ES-I3 (cell line): ENCODE data around the gene ERGIC1.

Source experiments
- H3K36me3 ChIP-seq: 2 replicates; pipeline ENCODE4 v1.6.1; 2013; ENCODE audit warnings: mild to moderate bottlenecking, low read length, control low read depth, moderate library complexity; ENCODE audit not compliant: insufficient read depth
- H3K4me1 ChIP-seq: 2 replicates; pipeline ENCODE4 v1.6.1; 2013; ENCODE audit warnings: mild to moderate bottlenecking, control low read depth, low read length; ENCODE audit not compliant: insufficient read depth
- H3K9ac ChIP-seq: 2 replicates; pipeline ENCODE4 v1.6.1; 2013; ENCODE audit warnings: low read depth, mild to moderate bottlenecking, low read length, moderate library complexity
- H3K9me3 ChIP-seq: 2 replicates; pipeline ENCODE4 v1.6.1; 2013; ENCODE audit warnings: mild to moderate bottlenecking, low read length, moderate library complexity; ENCODE audit not compliant: control insufficient read depth, insufficient read depth

Gene ERGIC1

DNA sequence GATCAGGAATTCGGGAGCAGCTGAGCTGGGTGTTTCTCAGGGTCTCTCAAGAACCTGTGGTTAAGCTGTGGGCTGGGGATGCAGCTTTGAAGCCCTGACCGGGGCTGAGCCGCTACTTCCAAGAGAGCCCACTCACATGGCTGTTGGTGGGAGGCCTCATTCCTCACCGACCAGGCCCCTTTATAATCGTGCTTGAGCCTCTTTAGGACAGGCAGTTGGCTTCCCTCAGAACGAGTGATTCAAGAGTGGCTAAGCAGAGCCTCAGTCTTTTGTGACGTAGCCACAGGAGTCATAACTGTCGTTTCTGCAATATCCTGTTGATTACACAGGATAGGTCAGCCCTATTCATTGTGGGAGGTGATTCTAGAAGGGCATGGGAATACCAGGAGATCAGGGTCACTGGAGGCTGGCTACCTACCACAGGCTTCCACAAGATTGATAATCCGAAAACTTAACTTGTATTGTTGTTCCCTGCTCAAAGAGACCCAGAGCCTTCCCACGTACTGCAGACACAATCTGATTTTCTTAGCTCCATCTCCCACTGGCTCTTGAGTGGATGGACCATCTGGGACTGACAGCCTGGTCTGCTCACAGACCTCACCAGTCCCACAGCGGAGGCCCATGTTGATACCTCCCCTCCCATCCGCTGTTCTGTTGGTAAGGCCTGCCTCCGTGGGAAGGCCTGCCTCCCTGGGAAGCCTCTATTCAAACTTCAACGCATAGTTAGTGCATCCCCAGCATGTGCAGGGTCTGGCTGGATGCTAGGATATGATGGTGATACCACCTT, 3.0 kb upstream of the ERGIC1 start:
- H3K36me3 ChIP-seq: no peaks in the 10 kb centered on the region
- no peaks in the 10 kb centered on the region for H3K9me3 ChIP-seq
- H3K4me1 ChIP-seq: peaks cover 24% of the 10 kb centered on the region
- no peak overlapping the region for H3K9ac ChIP-seq

DNA sequence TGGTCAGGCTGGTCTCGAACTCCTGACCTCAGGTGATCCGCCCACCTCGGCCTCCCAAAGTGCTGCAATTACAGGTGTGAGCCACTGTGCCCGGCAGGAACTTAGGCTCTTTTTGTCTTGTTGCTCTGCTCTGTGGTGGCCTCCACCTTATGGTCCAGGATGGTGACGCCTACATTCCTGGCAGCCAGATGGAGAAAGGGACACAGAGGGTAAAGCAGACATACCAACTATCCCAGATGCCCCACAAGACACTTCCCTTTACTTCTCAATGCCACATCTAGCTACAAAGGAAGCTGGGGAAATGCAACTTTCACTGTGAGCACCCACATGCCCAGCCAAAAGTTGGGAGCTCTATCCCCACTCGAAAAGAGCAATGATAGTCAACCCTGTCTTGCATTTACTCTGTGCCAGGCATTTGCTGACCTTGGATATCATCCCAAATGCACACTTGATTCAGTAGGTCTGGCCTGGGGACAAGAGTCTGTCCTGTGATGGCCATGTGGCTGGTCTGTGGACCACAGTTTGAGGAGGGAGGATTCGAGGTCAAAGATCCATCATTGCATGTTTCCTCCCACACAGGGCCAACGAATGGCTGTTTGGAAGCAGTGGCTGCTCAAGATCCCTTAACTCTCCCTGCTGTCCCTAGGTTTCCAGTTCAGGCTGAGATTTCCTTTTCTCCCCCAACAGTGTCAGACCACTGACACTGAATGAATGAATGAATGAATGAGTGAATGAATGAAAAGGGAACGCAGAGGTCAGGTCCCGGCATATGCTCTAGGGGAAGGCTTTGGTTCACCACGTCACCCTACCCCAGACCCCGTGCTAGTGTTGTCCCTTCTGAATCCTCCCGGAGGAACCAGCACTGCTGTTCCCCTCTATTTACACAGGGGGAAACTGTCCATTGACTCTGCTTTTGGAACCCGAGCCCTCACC, 1.4 kb upstream of the ERGIC1 start:
- H3K9ac ChIP-seq: peak overlapping the region; percentile 14; the same call in 1 of the 2 replicates
- H3K4me1 ChIP-seq: peaks cover 23% of the 10 kb centered on the region
- H3K36me3 ChIP-seq: no peaks in the 10 kb centered on the region
- no peaks in the 10 kb centered on the region for H3K9me3 ChIP-seq

DNA sequence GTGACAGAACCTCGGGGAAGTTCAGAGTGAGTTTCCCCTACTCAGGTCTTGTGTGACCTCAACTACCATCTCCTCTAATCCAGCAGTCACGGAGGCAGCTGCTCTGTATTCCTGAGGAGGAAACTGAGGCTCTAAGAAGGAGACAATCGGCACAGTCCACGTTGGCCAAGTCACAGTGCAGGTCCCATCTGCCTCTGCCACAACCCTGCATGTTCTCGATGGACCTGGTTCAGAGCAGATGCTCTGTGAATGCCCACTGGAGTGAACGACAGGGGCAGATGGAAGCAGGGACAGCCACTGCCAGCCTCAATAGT, 722 bp upstream of the ERGIC1 start:
- Histone ChIP-seq H3K9ac (peak overlapping the region; percentile 14; the same call in 1 of the 2 replicates), H3K9me3 (no peaks in the 10 kb centered on the region), H3K36me3 (no peaks in the 10 kb centered on the region), H3K4me1 (peaks cover 16% of the 10 kb centered on the region)

DNA sequence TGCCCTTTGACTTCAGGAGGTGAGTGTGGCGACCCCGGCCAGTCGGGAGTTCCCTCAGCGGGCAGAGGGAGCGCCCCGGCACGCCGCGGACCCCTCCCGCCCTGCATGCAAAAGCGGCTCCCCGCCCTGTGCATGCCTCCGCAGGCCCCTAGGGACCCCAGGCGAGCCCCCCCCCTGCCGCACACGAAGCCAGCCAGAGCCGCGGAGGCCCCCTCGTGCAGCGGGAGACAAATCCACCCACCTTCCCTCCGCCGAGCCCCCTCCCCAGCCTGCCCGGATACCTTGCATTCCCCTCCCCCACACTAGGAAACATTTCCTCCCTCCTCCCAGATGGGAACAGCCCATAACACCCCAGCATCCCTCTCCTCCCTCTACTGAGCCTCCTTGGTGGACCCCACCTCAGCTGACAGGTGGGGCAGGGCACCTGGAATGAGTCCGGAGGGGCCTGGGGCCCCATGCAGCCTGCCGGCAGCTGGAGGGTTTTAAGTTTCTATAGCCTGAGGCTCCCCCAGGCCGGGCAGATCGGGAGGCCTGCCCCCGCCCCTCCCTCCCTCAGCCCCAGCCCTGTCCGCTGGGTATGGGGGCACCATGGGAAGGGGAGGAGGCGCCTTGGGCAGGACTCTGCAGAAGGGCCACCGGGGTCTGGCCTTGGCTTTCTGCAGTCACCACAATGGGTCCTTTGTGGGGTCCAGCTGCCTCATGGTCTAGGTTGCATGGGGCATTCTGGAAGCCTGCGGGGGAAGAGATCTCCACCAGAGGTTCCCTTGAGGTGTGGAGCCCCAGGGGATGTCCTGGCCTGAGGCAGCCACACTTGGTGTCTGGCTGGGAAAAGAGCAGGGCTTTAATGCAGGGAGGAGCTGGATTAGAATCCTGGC, 601 bp downstream of the ERGIC1 start:
- H3K9ac ChIP-seq: peak overlapping the region; percentile 57
- no peaks in the 10 kb centered on the region for H3K9me3 ChIP-seq
- peaks cover 15% of the 10 kb centered on the region for H3K4me1 ChIP-seq
- H3K36me3 ChIP-seq: no peaks in the 10 kb centered on the region

DNA sequence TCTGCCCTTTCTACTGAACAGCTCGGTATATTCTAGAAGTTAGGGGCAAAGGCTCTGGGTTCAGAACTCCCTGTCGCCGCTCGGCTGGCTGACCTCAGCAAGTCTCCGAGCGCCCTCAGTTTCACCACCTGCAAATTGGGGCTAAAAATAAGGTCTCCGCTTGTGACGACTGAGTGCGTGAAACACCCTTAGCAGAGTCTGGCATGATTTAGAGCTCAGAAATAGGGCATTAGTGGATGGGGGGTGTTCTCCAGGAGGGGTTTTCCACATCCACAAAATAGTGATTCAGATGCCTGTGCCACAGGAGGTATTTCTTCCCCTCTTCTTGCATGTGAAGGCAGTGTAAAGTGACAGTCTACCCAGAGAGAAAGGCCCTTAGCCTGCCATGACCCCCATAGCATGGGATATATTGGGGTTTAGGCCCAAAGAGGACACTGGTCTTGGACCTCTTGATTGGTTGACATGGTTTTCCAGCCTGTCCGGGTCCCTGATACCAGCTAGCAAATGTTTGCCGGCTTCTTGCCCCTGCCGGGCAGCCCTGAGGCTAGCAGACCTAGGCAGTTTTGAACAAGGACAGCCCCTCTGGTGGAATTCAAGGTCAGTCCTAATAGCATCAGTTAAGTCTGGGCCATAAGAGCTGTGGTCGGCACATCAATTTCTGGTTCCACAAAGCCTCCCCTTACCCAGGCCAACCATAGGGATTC, 1.4 kb downstream of the ERGIC1 start:
- Histone ChIP-seq H3K4me1 (peaks cover 15% of the 10 kb centered on the region), H3K9ac (peak overlapping the region; percentile 57), H3K36me3 (no peaks in the 10 kb centered on the region), H3K9me3 (no peaks in the 10 kb centered on the region)

DNA sequence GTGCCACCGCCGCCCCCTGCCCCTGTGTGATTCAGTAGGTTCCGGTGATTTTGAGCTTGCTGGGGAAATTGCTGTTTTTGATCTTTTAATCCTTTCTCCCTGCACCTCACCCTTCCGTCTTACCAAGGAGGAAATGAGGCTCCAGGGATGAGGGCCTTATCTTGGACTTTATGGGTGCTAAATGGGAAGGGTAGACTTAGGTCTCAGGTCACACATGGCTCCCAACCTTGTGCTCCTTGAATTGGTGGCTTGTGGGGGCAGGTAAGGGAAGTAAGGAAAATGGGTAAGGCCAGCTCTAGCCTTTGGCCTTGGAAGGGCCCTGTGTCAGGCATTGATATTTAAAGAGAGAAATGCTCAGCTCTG, 1.9 kb downstream of the ERGIC1 start:
- Histone ChIP-seq H3K4me1 (peaks cover 15% of the 10 kb centered on the region), H3K36me3 (no peaks in the 10 kb centered on the region), H3K9me3 (no peaks in the 10 kb centered on the region), H3K9ac (no peak overlapping the region)

DNA sequence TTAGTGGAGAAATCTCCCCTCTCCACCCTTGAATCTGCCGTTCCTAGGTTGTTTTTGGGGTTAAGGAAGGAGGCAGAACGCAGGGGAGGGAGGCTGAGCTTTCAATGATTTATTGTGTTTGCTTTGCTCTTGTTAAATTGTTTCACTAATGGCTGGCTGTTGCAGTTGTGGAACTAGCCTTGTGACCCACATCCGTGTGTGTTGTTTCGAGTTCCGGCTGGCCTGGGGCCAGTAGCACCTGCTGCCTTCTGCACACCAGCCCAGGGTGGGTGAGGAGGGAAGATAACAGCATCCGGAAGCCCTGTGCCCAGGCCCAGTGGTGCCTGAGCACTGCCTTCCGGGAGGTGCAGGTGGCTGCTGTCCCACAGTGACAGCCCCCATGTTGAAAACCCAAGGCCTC, 3.6 kb downstream of the ERGIC1 start:
- Histone ChIP-seq H3K9me3 (no peaks in the 10 kb centered on the region), H3K36me3 (no peaks in the 10 kb centered on the region), H3K9ac (no peak overlapping the region), H3K4me1 (peaks cover 13% of the 10 kb centered on the region)

DNA sequence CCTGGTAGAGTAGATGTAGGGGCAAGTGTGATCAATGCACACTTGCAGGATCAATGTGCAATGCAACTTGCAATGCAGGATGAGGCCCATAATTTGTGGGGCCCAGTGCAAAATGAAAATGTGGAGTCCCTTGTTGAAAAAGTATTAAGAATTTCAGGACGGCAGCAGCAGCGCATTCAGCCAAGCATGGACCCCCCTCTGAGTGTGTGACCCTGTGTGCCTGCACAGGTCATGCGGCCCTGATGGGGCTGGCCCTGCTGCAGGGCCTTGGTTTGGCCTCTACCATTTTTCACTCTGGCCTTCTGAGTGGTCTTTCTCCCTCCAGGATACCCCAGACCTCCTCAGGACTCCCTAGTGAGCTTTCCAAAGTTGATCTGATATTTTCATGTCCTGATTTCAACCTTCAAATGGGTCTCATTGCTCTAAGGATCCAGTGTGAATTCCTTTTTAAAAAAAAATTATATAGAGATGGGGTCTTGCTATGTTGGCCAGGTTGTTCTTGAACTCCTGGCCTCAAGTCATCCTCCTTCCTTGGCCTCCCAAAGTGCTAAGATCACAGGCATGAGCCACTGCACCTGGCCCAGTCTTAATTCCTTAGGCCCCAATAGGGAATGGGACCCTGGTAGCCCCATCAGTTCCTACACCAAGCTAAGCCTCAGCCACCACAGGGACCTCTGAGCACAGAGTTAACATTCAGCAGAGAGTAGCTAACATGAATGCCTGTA, 4.3 kb downstream of the ERGIC1 start:
- Histone ChIP-seq H3K9me3 (no peaks in the 10 kb centered on the region), H3K4me1 (peaks cover 6% of the 10 kb centered on the region), H3K36me3 (no peaks in the 10 kb centered on the region), H3K9ac (no peak overlapping the region)

DNA sequence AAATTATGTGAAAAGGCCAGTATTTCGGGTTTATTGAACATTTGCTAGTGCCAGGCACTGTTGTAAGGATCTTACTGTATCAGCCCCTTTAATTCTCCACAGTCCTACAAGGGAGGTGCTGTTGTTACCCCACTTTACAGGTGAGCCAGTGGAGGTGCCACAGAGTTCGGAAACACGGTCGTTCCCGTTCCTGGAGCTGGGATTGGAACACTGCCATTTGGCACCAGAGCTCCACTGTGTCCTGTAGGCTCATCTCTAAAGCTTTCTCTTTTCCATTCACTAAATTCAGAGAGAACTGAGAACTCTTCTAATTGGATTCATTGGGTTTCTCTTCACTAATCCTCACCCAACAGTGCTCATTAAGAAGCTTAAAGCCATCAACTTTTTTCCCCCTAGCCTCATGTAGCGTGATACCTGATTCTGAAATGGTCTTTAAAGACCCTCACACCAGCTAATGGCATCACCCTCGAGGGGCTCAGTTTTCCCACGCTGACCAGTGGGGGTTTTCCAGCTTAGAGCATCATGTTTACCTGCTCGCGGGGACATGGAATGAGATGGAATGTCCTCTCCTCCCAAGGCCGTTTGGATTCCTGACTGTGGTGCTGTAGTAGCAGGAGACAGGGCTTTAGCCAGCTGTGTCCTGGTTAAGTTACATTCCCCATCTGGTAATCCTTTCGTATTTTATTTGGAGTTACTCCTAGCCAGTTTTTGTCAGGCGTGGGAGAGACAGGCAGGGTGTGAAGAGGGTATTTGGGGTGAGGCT, 5.8 kb downstream of the ERGIC1 start:
- H3K9ac ChIP-seq: no peak overlapping the region
- H3K36me3 ChIP-seq: no peaks in the 10 kb centered on the region
- 0 out of 2 replicates have a peak, but pooled peaks cover 4% of the 10 kb centered on the region for H3K4me1 ChIP-seq
- H3K9me3 ChIP-seq: no peaks in the 10 kb centered on the region

DNA sequence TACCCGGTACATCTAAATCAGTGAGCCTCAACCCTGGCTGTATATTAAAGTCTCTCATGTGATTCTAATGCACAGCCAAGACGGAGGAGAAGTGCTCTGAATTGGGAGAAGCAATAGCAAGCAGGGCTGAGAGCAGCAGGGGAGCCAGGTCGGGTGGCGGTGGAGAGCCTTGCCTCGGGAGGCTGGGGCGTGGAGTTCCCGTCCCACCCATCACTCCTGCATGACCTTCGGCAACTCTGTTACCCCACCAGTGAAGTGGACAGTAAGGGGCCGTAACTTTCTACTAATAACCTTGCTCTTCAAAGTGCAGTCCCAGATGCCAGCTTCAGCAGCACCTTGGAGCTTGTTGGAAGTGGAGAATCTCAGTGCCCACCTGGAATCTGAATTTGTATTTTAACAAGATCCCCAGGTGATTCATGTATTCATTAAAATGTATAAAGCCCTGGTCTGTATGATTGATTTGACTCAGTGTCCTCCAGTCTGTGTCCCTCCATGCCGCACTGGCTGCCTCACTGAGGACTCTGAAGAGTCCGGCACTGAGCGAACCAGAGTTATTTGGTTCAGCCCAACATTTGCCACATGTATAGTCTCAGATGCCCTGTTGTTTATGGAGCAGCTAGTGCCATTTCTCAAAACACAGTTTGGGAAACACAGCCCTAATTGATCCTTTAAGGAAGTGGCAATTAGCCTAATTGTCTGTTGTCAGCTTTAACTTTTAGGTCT, 6.5 kb downstream of the ERGIC1 start:
- Histone ChIP-seq H3K9ac (no peak overlapping the region; the same call in 1 of the 2 replicates), H3K36me3 (no peaks in the 10 kb centered on the region), H3K4me1 (0 out of 2 replicates have a peak, but pooled peaks cover under 1% of the 10 kb centered on the region), H3K9me3 (no peaks in the 10 kb centered on the region)

DNA sequence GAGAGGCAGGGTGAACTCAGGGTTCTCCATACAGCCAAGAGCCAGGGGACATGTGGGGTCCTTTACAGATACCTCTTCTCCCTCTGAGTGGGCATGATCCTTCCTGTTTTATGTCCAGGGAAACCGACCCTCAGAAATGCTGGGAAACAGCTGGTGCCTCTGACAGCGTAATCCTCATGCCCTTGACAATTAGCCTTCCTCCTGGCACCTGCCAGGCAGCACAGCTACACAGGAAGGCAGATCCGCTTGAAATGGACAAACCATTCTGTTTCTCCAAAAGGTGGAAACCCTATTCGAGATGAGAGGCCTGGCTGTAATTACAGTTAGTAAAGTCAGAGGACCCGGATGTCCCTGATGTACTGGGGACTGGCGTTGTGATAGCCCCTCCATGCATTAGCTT, 7.2 kb downstream of the ERGIC1 start:
- no peaks in the 10 kb centered on the region for H3K9me3 ChIP-seq
- no peaks in the 10 kb centered on the region; the same call in 1 of the 2 replicates for H3K36me3 ChIP-seq
- no peak overlapping the region; the same call in 1 of the 2 replicates for H3K9ac ChIP-seq
- no peaks in the 10 kb centered on the region for H3K4me1 ChIP-seq

DNA sequence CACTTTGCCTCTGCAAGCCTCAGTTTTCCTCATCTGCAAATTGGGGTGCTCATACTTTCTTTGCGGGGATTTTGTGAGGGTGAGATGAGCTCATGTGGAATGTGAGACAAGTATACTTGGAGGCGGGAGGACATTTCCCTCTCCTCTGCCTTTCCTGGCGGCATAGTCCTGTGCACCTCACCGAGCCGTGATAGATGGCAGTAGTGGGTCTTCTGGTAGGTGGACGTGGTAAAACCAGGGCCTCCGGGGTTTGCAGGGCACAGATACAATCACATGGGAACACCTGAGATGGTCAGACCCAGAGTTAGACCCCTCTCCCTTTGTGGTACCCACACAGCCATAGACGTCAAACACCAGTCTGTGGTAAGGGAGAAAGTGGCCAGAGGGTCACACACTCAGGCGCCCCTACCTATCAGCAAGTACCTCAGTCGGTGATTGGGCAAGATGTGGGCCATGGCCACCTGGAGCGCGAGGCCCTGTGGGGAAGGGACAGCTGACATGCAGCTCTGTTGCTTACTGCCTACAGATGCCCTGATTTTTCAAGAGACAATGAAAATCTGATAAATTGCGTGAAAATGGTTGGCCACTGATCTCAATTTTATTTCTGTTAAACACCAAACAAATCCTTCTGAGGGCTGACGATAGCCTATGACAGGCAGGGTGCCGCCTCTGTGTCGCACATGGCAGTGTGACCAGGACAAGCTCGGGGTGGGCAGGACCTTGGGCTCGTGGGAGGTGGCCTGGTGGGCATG, 9.9 kb downstream of the ERGIC1 start:
- Histone ChIP-seq H3K4me1 (no peaks in the 10 kb centered on the region), H3K9ac (no peak overlapping the region), H3K9me3 (no peaks in the 10 kb centered on the region), H3K36me3 (no peaks in the 10 kb centered on the region; the same call in 1 of the 2 replicates)
